ENCODE data around the gene DHX15.
"Not testable (repeated sequence)": the region's sequence is repeated elsewhere in the genome, so short reads cannot be mapped to it uniquely, and the experiment has no call there.

Gene DHX15

GRCh38 chr4:24537025-24537424 lies 47.3 kb downstream of the DHX15 start:
- DNase-seq = no peak

GRCh38 chr4:24535399-24535798 lies 49.0 kb downstream of the DHX15 start:
- DNase-seq = no peak

- DNase-seq = no peak
Observed at GRCh38 chr4:24533364-24533763, 51.0 kb downstream of the DHX15 start.

DNA sequence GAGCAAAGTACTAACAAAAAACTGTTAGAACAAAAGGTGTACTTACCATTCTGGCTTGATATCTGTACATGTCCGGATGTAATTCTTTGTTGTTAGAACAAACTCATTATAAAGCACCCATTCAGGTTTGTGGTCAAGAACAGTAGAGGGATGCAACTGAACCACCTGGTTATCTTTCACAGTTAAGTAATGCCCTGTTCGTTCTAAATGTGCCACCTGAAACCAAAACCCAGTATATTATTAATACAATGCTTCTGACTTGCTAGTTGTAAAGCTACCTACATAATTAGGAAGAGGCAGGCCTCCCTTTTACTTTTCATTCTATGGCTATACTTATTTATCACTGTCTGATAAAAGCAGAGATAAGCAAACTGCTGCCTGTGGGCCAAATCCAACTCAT lies 54.8 kb downstream of the DHX15 start:
- DNase-seq = no peak

GRCh38 chr4:24527371-24527770 lies 57.0 kb downstream of the DHX15 start:
- DNase-seq = no peak

- no peak for DNase-seq
Observed at GRCh38 chr4:24521544-24521943, 62.8 kb downstream of the DHX15 start.

GRCh38 chr4:24519649-24520048 lies 64.7 kb downstream of the DHX15 start:
- DNase-seq = no peak

GRCh38 chr4:24517676-24518075 lies 66.7 kb downstream of the DHX15 start:
- DNase-seq = no peak

- no peak for DNase-seq
Observed at GRCh38 chr4:24516926-24517325, 67.4 kb downstream of the DHX15 start.

DNA sequence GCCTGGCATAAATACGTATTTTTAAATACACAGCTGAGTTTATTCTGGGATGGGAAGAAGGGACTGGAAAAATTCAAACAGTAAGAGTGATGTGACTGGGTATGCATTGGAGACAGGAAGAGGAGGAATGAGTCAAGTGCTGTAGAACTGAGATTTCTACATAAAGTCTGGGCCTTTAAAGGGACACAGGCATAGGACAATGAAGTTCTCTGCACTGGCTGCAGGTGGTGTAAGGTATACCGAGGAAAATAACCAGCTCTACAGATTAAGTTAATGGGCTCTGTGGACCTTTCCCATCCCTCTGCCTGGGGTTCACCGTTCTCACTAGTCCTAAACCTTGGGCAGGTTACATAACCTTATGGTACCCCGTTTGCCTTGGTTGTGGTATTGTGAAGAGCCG lies 68.7 kb downstream of the DHX15 start:
- DNase-seq = no peak

DNA sequence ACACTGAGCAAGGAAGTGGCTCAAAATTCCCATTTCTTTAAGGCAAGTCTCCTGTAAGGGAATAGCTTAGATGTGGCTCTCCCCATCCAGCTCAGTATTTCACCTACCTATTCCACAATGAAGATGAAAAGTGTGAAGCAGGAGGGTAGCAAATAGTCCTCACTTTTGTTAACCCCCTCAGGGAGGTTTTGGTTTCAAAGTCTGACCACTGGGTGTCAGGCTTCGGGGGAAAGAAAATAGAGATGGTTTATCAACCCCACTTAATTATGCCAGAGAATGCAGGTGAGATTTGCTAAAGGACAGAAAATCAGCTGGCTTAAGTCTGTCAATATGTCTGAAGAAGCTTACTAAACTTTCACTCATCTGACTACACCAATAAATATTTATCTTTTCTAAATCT lies 69.5 kb downstream of the DHX15 start:
- no peak for DNase-seq

DNA sequence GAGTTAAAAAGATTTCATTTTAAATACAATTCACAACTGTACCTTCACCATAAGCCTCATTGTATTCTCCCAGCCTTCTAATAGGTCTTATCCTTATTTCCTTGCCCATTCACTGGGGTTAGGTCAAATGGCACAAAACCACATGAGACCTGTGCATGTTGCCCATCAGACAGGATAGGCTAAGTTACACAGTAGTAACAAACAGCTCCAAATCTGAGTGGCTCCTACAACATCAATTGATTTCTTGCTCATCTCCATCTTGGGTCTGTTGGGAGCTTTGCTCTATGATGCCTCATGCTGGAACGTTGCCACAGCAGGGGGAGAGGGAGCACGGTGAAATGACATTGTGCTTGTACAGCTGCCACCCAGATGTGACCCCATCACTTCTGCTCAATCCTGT lies 70.6 kb downstream of the DHX15 start:
- DNase-seq = no peak

DNA sequence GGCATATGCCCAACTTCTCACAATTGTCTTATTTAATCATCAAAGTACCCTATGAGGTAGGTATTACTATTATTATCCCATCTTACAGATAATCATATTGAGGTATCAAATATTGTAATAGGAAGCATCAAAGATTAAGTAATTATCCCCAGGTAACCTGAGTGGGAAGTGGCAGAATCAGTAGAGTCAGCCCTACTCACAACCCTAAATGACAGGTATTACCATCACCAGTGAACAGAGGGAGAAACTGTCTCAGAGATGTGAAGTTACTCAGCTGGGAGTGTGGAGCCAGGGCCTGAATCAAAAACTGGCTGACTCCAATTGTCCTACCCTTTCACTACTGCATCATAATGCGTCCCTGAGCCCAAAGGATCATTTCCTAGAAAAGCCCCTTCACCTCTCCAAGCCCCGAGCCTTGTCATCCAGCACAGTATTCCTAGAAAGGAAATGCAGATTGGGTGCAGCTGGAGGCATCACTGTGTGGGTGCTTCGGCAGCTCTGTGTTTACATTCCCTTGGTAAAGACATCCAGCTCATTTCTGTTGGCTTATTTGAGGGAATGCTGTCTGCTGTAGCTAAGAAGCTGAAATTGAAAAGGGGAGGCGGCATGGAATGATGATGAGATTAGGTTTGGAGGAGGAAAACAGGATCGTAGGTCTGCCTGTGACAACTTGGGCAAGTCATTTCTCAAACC lies 72.8 kb downstream of the DHX15 start:
- no peak for DNase-seq

DNA sequence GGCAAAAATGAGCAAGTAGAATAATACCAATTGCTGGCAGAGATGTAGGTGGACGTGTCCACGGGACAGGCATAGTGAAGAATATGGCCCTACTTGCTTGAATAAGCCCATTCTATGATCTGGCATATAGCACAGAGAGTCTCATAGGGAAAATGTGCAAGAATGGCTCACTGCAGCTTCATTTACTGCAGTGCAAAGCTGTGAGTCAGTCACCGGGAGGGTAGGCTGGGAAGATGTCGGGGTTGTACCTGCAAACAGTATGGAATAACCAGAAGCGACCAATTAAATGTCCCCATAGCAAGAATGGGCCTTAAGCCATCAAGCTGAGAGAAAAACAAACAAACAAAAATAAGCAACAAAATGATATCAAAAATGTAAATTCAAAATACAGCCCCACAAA lies 74.3 kb downstream of the DHX15 start:
- no peak for DNase-seq

DNA sequence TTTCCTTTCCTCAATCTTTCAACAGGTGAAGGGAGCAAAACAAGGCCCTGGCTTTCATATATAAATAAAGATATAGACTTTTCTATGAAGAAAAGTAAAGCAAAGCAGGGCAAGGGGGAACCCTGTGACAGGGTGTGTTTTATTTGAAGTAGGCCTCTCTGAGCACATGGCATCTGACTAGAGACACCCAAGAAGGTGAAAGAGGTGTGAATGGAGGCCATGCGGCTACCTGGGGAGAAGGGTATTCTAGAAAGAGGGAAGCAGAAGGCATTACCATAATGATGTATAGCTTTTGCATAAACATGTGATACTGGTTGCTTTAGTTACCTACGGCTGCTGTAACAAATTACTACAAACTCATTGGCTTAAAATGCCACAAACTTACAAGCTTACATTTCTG lies 75.8 kb downstream of the DHX15 start:
- DNase-seq = no peak

DNA sequence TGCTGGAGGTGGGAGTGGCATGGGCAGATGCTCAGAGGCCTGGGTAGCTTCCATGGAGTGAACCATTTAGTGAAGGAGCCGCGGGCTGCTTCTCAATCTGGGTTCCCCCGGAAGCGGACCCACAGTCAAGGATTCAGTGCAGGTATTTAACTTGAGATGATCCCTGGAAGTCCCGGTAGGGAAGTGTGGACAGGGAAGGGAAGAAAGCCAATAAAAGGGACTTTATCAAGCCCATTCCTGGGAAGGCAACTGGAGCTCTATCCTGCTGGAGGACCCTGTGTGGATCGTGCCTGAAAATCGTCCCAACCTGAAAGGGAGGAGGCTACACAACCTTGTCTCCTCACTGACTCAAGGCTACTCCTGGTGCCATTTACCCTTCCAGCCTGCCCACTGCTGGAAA lies 76.9 kb downstream of the DHX15 start:
- no peak for DNase-seq

DNA sequence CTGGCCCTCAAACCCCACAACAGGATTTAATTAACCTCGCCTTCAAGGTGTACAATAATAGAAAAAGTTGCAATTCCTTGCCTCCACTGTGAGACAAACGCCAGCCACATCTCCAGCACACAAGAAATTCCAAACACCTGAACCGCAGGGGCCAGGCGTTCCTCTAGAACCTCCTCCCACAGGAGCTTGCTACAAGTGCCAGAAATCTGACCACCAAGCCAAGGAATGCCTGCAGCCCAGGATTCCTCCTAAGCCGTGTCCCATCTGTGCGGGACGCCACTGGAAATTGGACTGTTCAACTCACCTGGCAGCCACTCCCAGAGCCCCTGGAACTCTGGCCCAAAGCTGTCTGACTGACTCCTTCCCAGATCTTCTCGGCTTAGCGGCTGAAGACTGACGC lies 81.3 kb downstream of the DHX15 start:
- not testable (repeated sequence) for DNase-seq

DNA sequence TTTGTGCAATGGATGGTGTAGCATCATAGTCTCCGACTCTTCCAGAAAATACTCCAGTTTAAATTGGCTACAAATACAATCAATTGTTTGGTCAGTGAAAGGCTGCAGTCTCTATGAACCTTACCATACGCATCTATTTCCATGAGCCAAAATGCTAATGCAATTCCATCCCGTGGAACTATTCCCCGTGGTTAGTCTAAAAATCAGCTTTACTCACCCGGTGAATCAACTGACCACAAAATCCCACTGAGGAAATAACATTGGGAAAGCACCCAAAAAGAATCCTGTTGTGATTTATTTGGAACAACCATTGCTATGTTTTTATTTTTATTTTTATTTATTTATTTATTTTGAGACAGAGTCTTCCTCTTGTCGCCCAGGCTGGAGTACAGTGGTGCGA lies 87.1 kb downstream of the DHX15 start:
- no peak for DNase-seq

DNA sequence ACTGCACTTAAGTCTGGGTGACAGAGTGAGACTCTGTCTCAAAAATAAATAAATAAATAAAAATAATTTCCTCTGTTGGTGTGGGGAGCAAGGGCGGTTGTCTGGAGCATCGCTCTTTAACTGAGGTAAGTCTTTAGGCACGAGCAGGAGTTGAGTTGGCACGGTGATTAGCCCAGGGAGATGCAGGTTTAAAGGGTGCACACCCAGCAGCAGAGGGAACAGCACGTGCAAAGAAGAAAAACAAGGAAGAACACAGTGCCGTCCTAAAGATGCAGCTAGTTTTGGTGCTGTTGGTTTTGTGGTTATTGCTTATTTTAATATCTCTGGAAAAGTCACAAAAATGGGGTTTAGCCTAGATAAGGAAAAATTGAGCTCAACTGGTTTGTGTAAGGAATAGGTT lies 87.8 kb downstream of the DHX15 start:
- DNase-seq = no peak

DNA sequence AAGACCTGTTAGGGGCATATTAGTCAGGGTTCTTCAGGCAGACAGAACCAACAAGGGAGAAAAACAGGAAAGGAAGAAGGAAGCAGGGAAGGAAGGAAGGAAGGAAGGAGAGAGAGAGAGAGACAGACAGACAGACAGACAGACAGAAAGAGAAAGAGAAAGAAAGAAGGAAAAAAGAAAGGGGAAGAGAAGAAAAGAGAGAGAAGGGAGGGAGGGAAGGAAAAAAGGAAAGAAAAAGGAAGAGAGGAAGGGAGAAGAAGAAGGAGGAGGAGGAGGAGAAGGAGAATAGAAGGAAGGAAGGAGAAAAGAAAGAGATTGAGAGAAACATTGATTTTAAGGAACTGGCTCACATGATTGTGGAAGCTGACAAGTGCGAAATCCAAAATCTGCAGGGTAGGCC lies 89.0 kb downstream of the DHX15 start:
- no peak for DNase-seq

DNA sequence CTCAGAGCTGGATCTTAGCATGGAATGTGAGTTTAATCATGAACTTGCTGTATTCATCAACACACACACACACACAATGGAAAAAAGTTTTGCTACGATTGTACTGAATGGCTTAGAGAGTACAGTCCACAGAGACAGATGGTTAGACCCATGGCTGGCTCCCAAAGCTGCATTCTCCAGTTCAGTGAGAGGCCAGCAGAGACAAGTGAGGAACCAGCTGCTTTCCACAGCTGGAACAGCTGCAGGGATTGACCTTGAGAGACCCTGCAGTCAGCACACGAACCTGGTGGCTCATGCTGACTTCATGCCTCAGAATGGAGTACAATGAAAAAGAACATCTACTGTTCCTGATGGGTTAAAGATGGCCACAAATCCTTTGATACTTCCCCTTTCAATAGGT lies 94.5 kb downstream of the DHX15 start:
- no peak for DNase-seq

DNA sequence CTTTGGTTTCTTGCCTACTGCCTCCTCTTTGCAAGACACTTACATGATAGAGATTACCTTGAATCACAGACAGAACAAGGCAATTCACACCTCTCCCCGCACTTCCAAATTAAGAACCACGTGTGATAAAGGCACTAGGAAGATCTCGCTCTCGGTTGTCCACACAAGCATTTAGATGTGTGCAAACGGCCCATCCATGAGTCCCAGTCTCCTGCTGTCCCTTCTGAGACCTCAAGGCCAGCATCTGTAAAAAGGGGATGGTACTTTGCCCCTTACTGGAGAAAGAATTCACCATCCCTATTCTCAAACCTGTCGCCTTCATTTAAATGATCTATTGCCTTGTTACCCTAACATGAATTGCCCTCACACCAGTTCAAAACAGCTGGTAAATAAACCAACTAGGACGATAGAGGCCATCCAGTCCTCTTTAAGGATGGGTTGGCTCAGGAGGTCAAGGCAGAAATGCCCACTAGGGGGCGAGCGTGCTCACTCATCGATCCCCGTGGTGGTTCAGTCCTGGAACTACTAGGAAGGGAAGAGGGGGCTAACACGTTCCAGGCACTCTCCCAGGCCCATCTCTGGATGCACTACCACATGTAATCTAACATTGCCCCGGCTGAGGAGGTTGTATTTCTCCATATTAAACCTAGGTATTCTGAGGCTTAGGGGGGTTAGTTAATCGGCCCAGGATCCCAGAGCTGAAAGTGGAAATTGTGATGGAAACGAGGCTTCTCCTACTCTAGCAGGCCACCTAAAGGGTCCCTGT lies 95.8 kb downstream of the DHX15 start:
- DNase-seq = peak; percentile 62

GRCh38 chr4:24482871-24483270 lies 101.5 kb downstream of the DHX15 start:
- DNase-seq = no peak

DNA sequence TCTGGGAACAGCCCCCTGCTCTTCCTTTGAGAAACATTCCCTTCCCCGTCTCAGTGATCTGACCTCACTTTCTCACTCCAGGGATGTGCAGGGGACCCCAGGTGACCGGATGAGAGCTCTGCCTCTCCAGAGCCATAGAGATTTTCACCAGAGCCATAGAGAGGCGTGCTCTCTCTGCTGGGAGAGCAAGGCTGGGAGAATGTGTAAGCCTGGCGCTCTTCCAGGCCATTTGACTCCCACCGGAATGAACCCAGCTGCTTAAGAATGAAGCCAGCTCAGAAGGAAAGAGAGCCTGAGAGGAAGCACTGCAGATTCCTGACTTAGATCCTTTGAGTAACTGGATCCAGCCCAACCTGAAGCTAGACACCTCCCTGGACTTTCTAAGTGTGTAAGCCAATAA lies 106.4 kb downstream of the DHX15 start:
- DNase-seq = no peak
